ENCODE measurements around the gene FOXP1. TPM values are rescaled to one million over a fixed set of nuclear protein-coding genes. Genes with fewer than 3 reads are reported as not detected.

The FOXP1 gene
- polyA plus RNA-seq, 1 donor (not counting 4 experiments of a cell fraction or from before 2014, with no cell fraction given), result 14.6 TPM

DNA sequence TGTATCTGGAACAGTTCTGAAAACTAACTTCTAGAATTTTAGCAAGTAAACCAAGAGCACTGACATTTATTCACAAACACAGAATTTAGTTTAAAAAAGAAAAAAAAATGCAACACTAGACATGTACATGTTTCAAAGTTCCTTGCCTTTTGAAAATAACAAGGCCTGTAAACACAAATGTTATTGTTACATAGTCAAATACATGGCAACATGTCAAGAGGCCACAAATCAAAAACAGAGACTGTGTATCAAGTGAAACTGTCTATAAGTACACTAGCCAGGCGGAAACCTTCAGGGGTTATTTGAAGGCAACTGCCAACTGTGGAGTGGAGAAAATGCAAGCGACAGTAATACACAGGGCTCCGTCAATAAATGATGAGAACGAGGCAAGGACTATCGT lies 547.6 kb downstream of the FOXP1 start:
- H3K4me3 ChIP-seq (ENCODE audit: control insufficient read depth in 2 of 3, extremely low read depth in 1 of 3, insufficient read depth in 2 of 3, low read depth in 1 of 3, low read length in 3 of 3), result no peak overlapping the region
- dilution Hi-C loops (cut with MboI; ENCODE audit: extremely low pct_ligation_motif_present, low sequenced_read_pairs), result no loop called here
- no peak for FAIRE-seq
- H3K4me2 ChIP-seq (ENCODE audit: control insufficient read depth, extremely low read depth, insufficient read depth, low read depth, low read length), result no peak overlapping the region
- TF ChIP-seq EZH2 (IDR thresholded peaks at IDR 0.05; ENCODE audit: low read length), result no peak
- TF ChIP-seq, protein P1, sequence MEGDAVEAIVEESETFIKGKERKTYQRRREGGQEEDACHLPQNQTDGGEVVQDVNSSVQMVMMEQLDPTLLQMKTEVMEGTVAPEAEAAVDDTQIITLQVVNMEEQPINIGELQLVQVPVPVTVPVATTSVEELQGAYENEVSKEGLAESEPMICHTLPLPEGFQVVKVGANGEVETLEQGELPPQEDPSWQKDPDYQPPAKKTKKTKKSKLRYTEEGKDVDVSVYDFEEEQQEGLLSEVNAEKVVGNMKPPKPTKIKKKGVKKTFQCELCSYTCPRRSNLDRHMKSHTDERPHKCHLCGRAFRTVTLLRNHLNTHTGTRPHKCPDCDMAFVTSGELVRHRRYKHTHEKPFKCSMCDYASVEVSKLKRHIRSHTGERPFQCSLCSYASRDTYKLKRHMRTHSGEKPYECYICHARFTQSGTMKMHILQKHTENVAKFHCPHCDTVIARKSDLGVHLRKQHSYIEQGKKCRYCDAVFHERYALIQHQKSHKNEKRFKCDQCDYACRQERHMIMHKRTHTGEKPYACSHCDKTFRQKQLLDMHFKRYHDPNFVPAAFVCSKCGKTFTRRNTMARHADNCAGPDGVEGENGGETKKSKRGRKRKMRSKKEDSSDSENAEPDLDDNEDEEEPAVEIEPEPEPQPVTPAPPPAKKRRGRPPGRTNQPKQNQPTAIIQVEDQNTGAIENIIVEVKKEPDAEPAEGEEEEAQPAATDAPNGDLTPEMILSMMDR (optimal IDR thresholded peaks at IDR 0.05 in 1 of 3, IDR thresholded peaks at IDR 0.05 in 1 of 3, conservative IDR thresholded peaks at IDR 0.05 in 1 of 3; ENCODE audit: extremely low read depth in 1 of 3, insufficient read depth in 2 of 3, low read length in 3 of 3), result no peak
- H3K9me1 ChIP-seq (ENCODE audit: control insufficient read depth, extremely low read depth, insufficient read depth, low read length), result no peaks in the 10 kb centered on the region
- DNase-seq (ENCODE audit: low read depth, low spot score), result no peak
- no peak overlapping the region for H3K9ac ChIP-seq (ENCODE audit: control insufficient read depth, extremely low read depth, insufficient read depth, low read length)
- H3K27ac ChIP-seq (ENCODE audit: control insufficient read depth, insufficient read depth, low read length), result peak overlapping the region; percentile 11
- no peaks in the 10 kb centered on the region for H4K20me1 ChIP-seq (ENCODE audit: control insufficient read depth, extremely low read depth, insufficient read depth, low read length)
- no peaks in the 10 kb centered on the region for H3K9me3 ChIP-seq (ENCODE audit: control insufficient read depth, low read depth, low read length)
- H2AFZ ChIP-seq (ENCODE audit: control insufficient read depth, low read length), result no peak overlapping the region
- H3K36me3 ChIP-seq (ENCODE audit: control insufficient read depth in 2 of 2, extremely low read depth in 1 of 2, insufficient read depth in 2 of 2, low read length in 2 of 2), result peaks cover 4 to 12% of the 10 kb centered on the region in 2 experiments
- H3K4me1 ChIP-seq (ENCODE audit: control insufficient read depth, extremely low read depth, insufficient read depth, low read length), result peaks cover 25% of the 10 kb centered on the region
- H3K27me3 ChIP-seq (ENCODE audit: control insufficient read depth, extremely low read depth, insufficient read depth, low read length), result no peaks in the 10 kb centered on the region
- H3K79me2 ChIP-seq (ENCODE audit: control insufficient read depth, insufficient read depth, low read length), result peaks cover 37% of the 10 kb centered on the region

DNA sequence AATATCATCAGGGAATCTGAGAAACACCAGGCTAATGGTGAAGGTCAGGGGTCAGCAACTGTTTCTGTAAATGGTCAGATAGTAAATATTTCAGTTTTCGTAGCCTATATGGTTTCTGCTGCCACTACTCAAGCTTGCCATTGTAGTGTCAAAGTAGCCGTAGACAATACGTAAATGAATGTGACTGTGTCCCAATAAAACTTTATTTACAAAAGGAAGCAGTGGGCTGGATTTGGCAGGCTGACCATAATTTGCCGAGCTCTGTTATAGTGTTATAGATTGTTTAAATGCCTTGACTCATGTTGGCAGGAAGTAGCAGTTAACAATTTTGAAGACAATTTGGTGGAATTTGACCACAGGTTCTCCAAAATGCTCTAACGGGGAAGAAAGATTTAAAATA lies 548.2 kb downstream of the FOXP1 start:
- dilution Hi-C loops (cut with MboI; ENCODE audit: extremely low pct_ligation_motif_present, low sequenced_read_pairs), result no loop called here

More for the DNA sequence above, 548.2 kb downstream of the FOXP1 start:
- Histone ChIP-seq H3K4me2 (ENCODE audit: control insufficient read depth, extremely low read depth, insufficient read depth, low read depth, low read length) (no peak overlapping the region), H3K27me3 (ENCODE audit: control insufficient read depth, extremely low read depth, insufficient read depth, low read length) (no peaks in the 10 kb centered on the region), H3K79me2 (ENCODE audit: control insufficient read depth, insufficient read depth, low read length) (peaks cover 41% of the 10 kb centered on the region), H2AFZ (ENCODE audit: control insufficient read depth, low read length) (no peak overlapping the region), H3K4me1 (ENCODE audit: control insufficient read depth, extremely low read depth, insufficient read depth, low read length) (peaks cover 25% of the 10 kb centered on the region), H3K27ac (ENCODE audit: control insufficient read depth, insufficient read depth, low read length) (peak overlapping the region; percentile 76), H3K9me3 (ENCODE audit: control insufficient read depth, low read depth, low read length) (no peaks in the 10 kb centered on the region), H3K9me1 (ENCODE audit: control insufficient read depth, extremely low read depth, insufficient read depth, low read length) (no peaks in the 10 kb centered on the region), H3K36me3 (ENCODE audit: control insufficient read depth in 2 of 2, extremely low read depth in 1 of 2, insufficient read depth in 2 of 2, low read length in 2 of 2) (peaks cover 4 to 11% of the 10 kb centered on the region in 2 experiments), H3K4me3 (ENCODE audit: control insufficient read depth in 2 of 3, extremely low read depth in 1 of 3, insufficient read depth in 2 of 3, low read depth in 1 of 3, low read length in 3 of 3) (no peak overlapping the region), H3K9ac (ENCODE audit: control insufficient read depth, extremely low read depth, insufficient read depth, low read length) (no peak overlapping the region), H4K20me1 (ENCODE audit: control insufficient read depth, extremely low read depth, insufficient read depth, low read length) (no peaks in the 10 kb centered on the region)
- TF ChIP-seq, protein P1 (optimal IDR thresholded peaks at IDR 0.05 in 1 of 3, IDR thresholded peaks at IDR 0.05 in 1 of 3, conservative IDR thresholded peaks at IDR 0.05 in 1 of 3; ENCODE audit: extremely low read depth in 1 of 3, insufficient read depth in 2 of 3, low read length in 3 of 3), result no peak
- TF ChIP-seq EZH2 (IDR thresholded peaks at IDR 0.05; ENCODE audit: low read length), result no peak
- FAIRE-seq (peak; percentile 60), DNase-seq (ENCODE audit: low read depth, low spot score) (no peak)

All from keratinocyte (primary cell).